GM19463 (cell line): ENCODE data around the gene KRT28.
A peak's percentile ranks its signal among the peaks of the same experiment; 100 is the strongest.
"Not testable (repeated sequence)": the region's sequence is repeated elsewhere in the genome, so short reads cannot be mapped to it uniquely, and the experiment has no call there.

Source experiments
- ATAC-seq: cut with Tn5 transposase; IDR thresholded peaks from one replicate; pipeline ENCODE4 v1.9.1; 2021; ENCODE audit warnings: mild to moderate bottlenecking, moderate library complexity; ENCODE audit not compliant: unreplicated experiment

Gene KRT28

GRCh38 chr17:40819528-40820125 is 19.9 kb upstream of the KRT28 start:
- no peak for ATAC-seq

GRCh38 chr17:40818733-40819527 is 19.2 kb upstream of the KRT28 start:
- peak; percentile 73 for ATAC-seq

- ATAC-seq: no peak
Observed at GRCh38 chr17:40818343-40818732, 18.6 kb upstream of the KRT28 start.

- ATAC-seq: no peak
Observed at GRCh38 chr17:40817103-40817682, 17.4 kb upstream of the KRT28 start.

GRCh38 chr17:40816569-40816968 is 16.8 kb upstream of the KRT28 start:
- ATAC-seq: no peak

- no peak for ATAC-seq
Observed at GRCh38 chr17:40815381-40815780, 15.6 kb upstream of the KRT28 start.

- ATAC-seq: not testable (repeated sequence)
Observed at GRCh38 chr17:40814657-40815056, 14.9 kb upstream of the KRT28 start.

GRCh38 chr17:40813804-40814203 is 14.0 kb upstream of the KRT28 start:
- ATAC-seq: no peak

GRCh38 chr17:40812639-40813038 is 12.9 kb upstream of the KRT28 start:
- ATAC-seq: no peak

GRCh38 chr17:40810494-40810893 is 10.7 kb upstream of the KRT28 start:
- ATAC-seq: no peak

GRCh38 chr17:40809721-40810421 is 10.1 kb upstream of the KRT28 start:
- no peak for ATAC-seq

- no peak for ATAC-seq
Observed at GRCh38 chr17:40806131-40806530, 6.4 kb upstream of the KRT28 start.

- ATAC-seq: peak; percentile 56
Observed at GRCh38 chr17:40803617-40804082, 3.9 kb upstream of the KRT28 start.

GRCh38 chr17:40801157-40801556 is 1.4 kb upstream of the KRT28 start:
- ATAC-seq: no peak

- ATAC-seq: no peak
Observed at GRCh38 chr17:40800381-40800780, 622 bp upstream of the KRT28 start.

- ATAC-seq: no peak
Observed at GRCh38 chr17:40796846-40797245, 2.9 kb downstream of the KRT28 start.

GRCh38 chr17:40795019-40795667 is 4.6 kb downstream of the KRT28 start:
- no peak for ATAC-seq

- no peak for ATAC-seq
Observed at GRCh38 chr17:40794466-40794865, 5.3 kb downstream of the KRT28 start.

GRCh38 chr17:40793832-40794231 is 5.9 kb downstream of the KRT28 start:
- ATAC-seq: no peak

GRCh38 chr17:40791787-40792436 is 7.8 kb downstream of the KRT28 start:
- no peak for ATAC-seq
